ENCODE data around the gene DSEL. TPM values are rescaled to one million over a fixed set of nuclear protein-coding genes. Genes with fewer than 3 reads are reported as not detected.

DSEL gene
- total RNA-seq, 1 experiment from 2014 or later: 6.8 TPM

GRCh38 chr18:67514465-67514864, 2.1 kb downstream of the DSEL start:
- no peaks in the 10 kb centered on the region for H3K9me3 ChIP-seq (ENCODE audit: control insufficient read depth, insufficient read depth, low read depth, low read length)
- no TSS peak for BruUV-seq (replicated peaks)
- DNase-seq (ENCODE audit: low read depth, low spot score) (no peak), ATAC-seq (no peak)
- H3K27ac ChIP-seq (ENCODE audit: low read length): no peak overlapping the region
- intact Hi-C loops (cut with micrococcal nuclease; ENCODE audit: unreplicated experiment): loop anchor here (10.0 kb wide), 1 partner anchor 1150 kb away; no protein-coding TSS in a partner anchor
- POLR2A ChIA-PET: no interaction called here
- TF ChIP-seq CTCF (IDR thresholded peaks at IDR 0.05) (no peak), SIN3A (IDR thresholded peaks at IDR 0.05; ENCODE audit: borderline replicate concordance, insufficient read depth, low read depth, low read length) (no peak), TCF7L2 (IDR thresholded peaks at IDR 0.05; ENCODE audit: low read depth, low read length) (no peak), POLR2AphosphoS5 (IDR thresholded peaks at IDR 0.05; ENCODE audit: low read depth, low read length) (no peak), REST (IDR thresholded peaks at IDR 0.05; ENCODE audit: insufficient read depth in 1 of 2, low read depth in 2 of 2, low read length in 1 of 2) (no peak)
- CTCF ChIA-PET: no interaction called here
- peak overlapping the region; percentile 48 to 73; a peak in 2 of 4 replicates for H3K4me3 ChIP-seq (ENCODE audit: low read depth in 2 of 2, low read length in 2 of 2)
- H3K36me3 ChIP-seq (ENCODE audit: control insufficient read depth, insufficient read depth, low read length): no peaks in the 10 kb centered on the region
- in situ Hi-C loops (cut with HindIII; ENCODE audit: low pct_unique_long_range_greater_than_20kb, low sequenced_read_pairs): no loop called here
- peaks cover 5% of the 10 kb centered on the region; the same call in 1 of the 2 replicates for H3K4me1 ChIP-seq (ENCODE audit: control insufficient read depth, insufficient read depth, low read length)
- H3K27me3 ChIP-seq (ENCODE audit: control insufficient read depth, insufficient read depth, low read length): no peaks in the 10 kb centered on the region

GRCh38 chr18:67513280-67513679, 3.2 kb downstream of the DSEL start:
- CTCF ChIA-PET: no interaction called here

More at GRCh38 chr18:67513280-67513679, 3.2 kb downstream of the DSEL start:
- Histone ChIP-seq H3K9me3 (ENCODE audit: control insufficient read depth, insufficient read depth, low read depth, low read length) (no peaks in the 10 kb centered on the region), H3K27me3 (ENCODE audit: control insufficient read depth, insufficient read depth, low read length) (no peaks in the 10 kb centered on the region), H3K36me3 (ENCODE audit: control insufficient read depth, insufficient read depth, low read length) (no peaks in the 10 kb centered on the region), H3K4me3 (ENCODE audit: low read depth in 2 of 2, low read length in 2 of 2) (no peak overlapping the region), H3K27ac (ENCODE audit: low read length) (no peak overlapping the region), H3K4me1 (ENCODE audit: control insufficient read depth, insufficient read depth, low read length) (peaks cover 5% of the 10 kb centered on the region; the same call in 1 of the 2 replicates)
- POLR2A ChIA-PET: no interaction called here
- intact Hi-C loops (cut with micrococcal nuclease; ENCODE audit: unreplicated experiment) (loop anchor here (1.0 to 10.0 kb wide), 2 partner anchors 296 to 1152 kb away; no protein-coding TSS in a partner anchor), in situ Hi-C loops (cut with HindIII; ENCODE audit: low pct_unique_long_range_greater_than_20kb, low sequenced_read_pairs) (no loop called here)
- DNase-seq (ENCODE audit: low read depth, low spot score) (no peak), ATAC-seq (no peak)
- no TSS peak for BruUV-seq (replicated peaks)
- no peak for TF ChIP-seq SIN3A (IDR thresholded peaks at IDR 0.05; ENCODE audit: borderline replicate concordance, insufficient read depth, low read depth, low read length)
- peak; percentile 14; the same call in 1 of the 2 replicates for TF ChIP-seq CTCF (IDR thresholded peaks at IDR 0.05)
- no peak for TF ChIP-seq TCF7L2 (IDR thresholded peaks at IDR 0.05; ENCODE audit: low read depth, low read length)

Data from Panc1 (cell line).